GM13976 (cell line): ENCODE measurements around the gene KLRG1.

Experiments
- DNase-seq: peaks from one replicate; pipeline ENCODE4 v3.0.0; 2012; ENCODE audit warnings: low spot score
- in situ Hi-C: fragments of 300-500 bp; cut with MboI; formaldehyde crosslinking; loops from one replicate; pipeline ENCODE4 v1.12.0; 2022; ENCODE audit warnings: low sequenced_read_pairs, mixed read lengths, inconsistent platforms; ENCODE audit not compliant: unreplicated experiment
- TF ChIP-seq, protein P1 (sequence below): IDR thresholded peaks from 2 replicates; pipeline ENCODE4 v1.5.1; 2012; ENCODE audit warnings: borderline replicate concordance, mild to moderate bottlenecking; ENCODE audit not compliant: insufficient read depth; ENCODE audit errors: extremely low read depth, missing control alignments, control extremely low read depth

Gene KLRG1

DNA sequence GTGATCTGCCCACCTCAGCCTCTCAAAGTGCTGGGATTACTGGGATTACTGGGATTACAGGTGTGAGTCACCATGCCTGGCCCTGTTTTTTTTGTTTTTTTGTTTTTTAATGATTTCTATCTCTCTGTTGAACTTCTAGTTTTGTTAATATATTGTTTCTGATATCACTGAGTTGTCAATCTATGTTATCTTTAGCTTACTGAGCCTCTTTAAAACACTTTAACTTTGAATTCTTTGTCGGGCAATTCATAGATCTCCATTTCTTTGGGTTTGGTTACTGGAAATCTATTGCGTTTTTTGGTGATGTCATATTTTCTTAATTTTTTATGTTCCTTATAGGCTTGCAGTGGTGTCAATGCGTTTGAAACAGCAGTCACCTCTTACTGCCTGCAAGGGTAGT, 9.2 kb upstream of the KLRG1 start:
- DNase-seq: no peak
- TF ChIP-seq, protein P1, sequence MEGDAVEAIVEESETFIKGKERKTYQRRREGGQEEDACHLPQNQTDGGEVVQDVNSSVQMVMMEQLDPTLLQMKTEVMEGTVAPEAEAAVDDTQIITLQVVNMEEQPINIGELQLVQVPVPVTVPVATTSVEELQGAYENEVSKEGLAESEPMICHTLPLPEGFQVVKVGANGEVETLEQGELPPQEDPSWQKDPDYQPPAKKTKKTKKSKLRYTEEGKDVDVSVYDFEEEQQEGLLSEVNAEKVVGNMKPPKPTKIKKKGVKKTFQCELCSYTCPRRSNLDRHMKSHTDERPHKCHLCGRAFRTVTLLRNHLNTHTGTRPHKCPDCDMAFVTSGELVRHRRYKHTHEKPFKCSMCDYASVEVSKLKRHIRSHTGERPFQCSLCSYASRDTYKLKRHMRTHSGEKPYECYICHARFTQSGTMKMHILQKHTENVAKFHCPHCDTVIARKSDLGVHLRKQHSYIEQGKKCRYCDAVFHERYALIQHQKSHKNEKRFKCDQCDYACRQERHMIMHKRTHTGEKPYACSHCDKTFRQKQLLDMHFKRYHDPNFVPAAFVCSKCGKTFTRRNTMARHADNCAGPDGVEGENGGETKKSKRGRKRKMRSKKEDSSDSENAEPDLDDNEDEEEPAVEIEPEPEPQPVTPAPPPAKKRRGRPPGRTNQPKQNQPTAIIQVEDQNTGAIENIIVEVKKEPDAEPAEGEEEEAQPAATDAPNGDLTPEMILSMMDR: no peak
- in situ Hi-C loops: no loop called here

DNA sequence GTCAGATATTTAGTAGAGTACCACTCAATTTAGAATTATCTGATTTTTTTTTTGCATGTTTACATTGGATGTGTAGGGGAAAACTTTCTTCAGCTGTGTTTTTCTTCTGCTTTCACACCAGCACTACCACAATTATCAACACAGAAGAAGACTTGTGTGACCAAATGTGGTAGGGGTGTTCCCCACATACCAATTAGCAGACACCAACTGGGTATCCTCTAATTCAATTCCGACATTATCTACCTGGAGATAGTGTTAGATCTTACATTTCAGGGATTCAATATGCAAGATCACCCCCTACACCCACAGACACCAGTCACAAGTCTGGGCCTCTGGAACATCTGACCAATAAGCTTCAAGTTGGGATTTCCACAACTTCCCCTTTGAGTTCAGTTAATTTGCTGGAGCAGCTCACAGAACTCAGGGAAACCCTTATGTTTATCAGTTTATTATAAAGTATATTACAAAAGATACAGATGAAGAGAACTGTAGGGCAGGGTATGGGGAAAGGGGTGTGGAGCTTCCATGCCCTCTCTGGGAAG, 4.1 kb upstream of the KLRG1 start:
- no peak for DNase-seq
- in situ Hi-C loops: no loop called here
- TF ChIP-seq, protein P1: no peak

DNA sequence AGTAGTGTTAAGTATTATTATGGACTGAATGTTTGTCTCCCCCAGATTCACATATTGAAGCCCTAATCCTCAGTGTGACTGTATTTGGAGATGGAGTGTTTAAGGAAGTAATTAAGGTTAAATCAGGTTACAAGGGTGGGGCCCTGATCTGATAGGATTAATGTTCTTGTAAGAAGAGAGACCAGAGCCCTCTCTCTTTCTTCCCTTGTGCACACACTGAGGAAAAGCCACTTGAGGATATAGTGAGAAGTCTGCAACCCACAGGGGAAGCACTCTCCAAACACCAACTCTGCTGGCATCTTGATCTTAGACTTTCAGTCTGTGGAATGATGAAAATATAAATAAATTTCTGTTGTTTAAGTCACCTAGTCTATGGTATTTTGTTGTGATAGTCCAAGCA, 2.2 kb upstream of the KLRG1 start:
- in situ Hi-C loops: no loop called here
- DNase-seq: no peak
- TF ChIP-seq, protein P1: no peak

DNA sequence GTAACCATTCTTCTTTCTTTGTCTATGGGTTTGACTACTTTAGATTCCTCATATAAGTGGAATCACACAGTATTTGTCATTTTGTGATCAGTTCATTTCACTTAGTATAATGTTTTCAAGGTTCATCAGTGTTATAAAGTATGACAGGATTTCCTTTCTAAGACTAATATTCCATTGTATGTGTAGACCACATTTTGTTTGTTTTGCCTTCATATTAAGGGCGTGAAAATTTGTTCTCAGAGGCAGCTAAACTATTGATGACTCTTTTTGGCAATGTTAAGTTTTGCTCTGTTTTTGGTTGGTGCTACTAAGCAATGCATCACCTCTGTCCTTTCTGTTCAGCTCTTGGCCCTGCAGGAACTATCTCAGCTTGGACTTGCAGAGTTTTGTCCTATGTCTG, 1.7 kb upstream of the KLRG1 start:
- in situ Hi-C loops: no loop called here
- TF ChIP-seq, protein P1: no peak
- DNase-seq: no peak

DNA sequence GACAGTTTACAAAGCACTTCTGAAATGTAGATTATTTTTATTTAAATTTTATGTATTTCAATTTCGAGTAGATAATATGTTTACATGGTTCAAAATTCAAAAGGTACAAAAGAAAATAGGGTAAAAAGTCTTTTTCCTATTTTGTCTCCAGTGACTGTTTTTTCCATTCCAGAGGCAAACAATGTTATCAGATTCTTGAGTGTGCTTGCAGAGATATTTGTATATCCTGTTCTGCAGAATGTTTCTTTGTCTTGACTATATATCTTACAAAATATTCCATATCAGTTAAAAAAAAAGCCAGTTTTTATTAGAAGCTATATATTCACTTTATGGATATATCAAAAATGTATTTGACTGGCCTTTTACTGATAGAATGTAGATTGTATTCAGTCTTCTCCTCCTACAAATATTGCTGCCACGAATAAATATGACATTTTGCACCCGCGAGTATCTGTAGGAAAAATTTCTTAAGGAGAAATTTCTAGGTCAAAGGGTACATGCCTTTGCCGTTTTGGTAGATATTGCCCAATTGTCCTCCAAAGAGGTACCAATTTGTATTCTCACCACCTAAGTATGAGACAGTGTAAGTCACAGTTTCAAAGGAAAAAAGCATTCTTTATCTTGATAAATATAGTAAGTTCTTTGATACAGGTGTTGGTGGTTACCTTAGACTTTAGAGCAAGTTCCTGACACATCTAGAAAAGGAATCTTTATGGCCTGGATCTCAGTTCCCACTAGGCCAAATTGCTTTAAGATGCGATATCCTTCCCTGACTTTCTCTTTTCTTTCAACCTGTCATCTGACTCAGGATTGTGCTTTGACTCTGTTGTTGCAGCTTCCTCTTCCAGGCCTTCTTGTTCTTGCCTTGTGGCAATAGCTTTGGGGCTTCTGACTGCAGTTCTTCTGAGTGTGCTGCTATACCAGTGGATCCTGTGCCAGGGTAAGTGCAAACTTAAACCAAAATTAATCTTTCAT, 2.3 kb downstream of the KLRG1 start:
- DNase-seq: no peak
- in situ Hi-C loops: no loop called here

DNA sequence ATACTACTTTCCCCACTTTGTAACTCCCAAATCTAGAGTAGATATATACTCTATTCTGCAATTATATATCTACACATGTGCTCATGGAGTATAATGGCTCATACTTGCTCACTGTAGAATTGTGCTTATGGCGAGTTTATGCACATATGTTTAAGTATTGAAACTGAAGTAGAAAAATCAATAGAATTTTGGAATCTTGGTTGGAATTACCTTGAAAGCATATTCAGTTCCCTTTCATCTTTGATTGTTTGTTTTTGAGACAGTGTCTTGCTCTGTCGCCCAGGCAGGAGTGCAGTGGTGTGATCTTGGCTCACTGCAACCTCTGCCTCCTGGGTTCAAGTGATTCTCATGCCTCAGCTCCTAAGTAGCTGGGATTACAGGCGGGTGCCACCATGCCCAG, 4.5 kb downstream of the KLRG1 start:
- in situ Hi-C loops: no loop called here
- TF ChIP-seq, protein P1: no peak

More for the DNA sequence above, 2.3 kb downstream of the KLRG1 start:
- TF ChIP-seq, protein P1: no peak

More for the DNA sequence above, 4.5 kb downstream of the KLRG1 start:
- DNase-seq: no peak
